HG03159 (cell line): ENCODE results near the gene POLDIP2.
"Not testable (repeated sequence)": the region's sequence is repeated elsewhere in the genome, so short reads cannot be mapped to it uniquely, and the experiment has no call there.

Experiments
- ATAC-seq: cut with Tn5 transposase; IDR thresholded peaks from one replicate; pipeline ENCODE4 v1.9.1; 2021; ENCODE audit warnings: mild to moderate bottlenecking, moderate library complexity; ENCODE audit not compliant: unreplicated experiment

Gene POLDIP2

DNA sequence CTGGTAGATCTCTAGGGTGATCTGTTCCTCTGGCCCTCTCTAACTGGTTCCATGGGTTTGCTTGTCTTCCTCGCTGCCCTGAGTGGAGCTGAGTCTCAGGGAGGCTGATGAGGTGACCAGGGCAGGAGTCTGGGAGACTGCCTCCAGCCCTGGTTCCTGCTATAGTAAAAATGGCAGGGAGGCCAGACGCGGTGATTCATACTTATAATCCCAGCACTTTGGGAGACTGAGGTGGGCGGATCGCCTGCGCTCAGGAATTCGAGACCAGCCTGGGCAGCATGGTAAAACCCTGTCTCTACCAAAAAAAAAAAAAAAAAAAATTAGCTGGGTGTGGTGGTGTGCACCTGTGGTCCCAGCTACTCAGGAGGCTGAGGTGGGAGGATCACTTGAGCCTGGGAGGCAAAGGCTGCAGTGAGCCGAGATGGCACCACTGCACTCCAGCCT lies 18.5 kb downstream of the POLDIP2 start:
- ATAC-seq, result not testable (repeated sequence)

DNA sequence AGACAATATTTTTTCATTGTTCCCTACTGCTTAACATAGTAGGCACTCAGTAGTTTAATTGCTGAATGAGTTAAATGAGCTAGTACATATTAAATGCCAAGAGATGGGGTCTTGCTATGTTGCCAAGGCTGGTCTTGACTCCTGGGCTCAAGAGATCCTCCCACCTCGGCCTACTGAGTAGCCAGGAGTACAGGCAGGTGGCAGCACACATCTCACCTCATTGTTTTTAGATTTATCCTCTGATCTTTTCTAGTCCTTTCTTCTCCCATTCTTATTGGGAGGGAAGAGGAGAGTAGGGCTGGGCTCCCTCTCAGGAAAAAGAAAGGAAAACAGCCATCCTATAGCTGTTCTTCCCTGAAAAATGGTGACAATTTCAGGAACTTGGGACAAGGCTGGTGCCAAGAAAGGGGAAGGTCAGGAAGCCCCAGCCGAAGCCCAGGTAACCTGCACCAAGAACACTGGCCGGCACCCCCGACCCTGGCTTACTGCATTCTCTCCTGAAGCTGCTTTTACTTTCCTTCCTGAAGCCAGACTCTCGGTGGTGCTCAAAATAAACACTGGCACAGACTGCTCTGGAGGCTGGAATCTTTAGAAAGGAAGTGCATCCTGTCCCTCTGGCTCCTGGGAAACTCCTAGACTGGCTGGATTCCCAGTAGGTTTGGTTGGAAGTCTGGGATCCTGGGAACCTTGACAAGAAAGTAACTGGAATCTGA lies 19.1 kb downstream of the POLDIP2 start:
- no peak for ATAC-seq

DNA sequence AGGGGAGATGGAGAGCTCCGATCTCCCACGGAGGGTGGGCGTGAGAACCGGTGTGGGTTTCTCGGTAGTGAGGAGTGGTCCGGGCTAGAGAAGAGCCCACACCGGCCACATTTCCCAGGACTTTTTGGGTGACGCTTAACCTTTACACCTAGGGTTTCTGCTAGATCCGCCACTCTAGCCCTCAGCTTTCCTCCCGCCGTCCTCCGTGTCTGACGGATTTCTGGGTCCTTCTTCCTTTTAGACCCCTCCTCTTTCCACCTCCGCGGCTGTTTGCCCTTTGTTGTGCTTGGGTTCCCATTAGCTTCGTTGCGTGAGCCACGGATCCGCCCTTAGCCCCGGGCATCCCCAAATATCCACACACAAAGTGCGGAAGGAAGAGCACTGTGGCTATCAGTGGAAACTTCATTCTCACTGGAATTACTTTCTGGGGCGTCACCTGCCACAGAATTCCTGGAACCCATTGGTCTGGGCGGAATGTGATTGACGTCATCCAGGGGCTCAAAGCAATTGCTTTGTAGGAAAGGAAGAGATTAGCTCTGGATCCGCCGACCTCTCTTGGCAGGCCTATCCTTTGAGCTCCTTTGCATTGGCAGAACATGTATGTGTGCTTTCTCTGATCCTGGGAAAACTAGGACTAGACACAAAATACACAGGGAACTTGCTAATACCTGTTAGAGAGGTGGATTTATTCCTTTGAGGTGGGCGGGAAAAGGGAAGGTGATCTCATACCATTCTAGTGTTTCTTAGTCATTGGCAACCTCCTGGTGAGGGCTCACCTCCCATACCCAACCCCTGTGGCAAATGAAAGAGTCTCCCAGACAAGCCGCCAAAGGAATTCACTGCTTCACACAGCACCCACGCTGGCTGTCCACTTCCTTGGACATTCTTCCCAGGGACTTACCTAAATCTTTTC lies 21.1 kb downstream of the POLDIP2 start:
- ATAC-seq, result no peak

DNA sequence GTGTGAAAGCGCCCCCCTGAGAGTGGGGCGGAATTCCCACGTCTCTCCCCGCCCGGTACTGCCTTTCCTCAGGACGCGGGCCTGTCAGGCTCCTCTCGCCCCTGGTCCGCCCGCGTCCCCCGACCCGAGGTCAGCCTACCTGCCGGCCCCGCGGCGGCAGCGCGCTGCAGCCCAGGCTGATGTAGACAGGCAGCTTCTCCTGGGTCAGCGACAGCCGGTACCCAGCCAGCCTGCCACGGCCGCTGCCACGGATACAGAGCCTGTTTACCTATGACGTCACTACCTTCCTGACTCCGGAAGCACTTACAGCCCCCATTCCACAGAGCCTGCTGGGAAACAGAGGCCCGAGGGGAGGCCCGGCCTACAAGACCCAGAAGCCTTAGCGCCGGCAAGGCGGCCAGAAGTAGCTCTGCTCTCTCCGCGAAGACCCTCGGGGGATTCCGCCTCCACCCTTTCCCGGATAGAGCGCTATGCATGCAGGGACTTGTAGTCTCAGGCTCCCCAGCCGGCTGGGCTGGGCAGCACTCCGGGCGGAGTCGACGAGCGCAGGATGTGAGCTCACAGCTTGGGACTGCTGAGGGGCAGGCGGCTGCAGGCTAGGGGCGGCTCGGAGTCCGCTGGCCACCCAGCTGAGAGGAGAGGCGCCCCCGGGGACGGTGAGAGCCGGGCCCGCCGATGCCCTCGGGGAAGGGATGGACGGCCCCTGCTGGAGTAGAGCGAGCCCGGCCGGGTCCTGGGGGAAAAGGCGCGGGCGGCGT lies 21.9 kb downstream of the POLDIP2 start, which contains the start of the genes IFT20 and TNFAIP1:
Gene IFT20 (minus strand): TSS at position 272 of the 758 bp plus-strand sequence. CDS start 3,487 bp downstream, outside the sequence.
Gene TNFAIP1 (plus strand): TSS at position 561 of the 758 bp plus-strand sequence. CDS start 3,761 bp downstream, outside the sequence.
- ATAC-seq, result peak; percentile 91

DNA sequence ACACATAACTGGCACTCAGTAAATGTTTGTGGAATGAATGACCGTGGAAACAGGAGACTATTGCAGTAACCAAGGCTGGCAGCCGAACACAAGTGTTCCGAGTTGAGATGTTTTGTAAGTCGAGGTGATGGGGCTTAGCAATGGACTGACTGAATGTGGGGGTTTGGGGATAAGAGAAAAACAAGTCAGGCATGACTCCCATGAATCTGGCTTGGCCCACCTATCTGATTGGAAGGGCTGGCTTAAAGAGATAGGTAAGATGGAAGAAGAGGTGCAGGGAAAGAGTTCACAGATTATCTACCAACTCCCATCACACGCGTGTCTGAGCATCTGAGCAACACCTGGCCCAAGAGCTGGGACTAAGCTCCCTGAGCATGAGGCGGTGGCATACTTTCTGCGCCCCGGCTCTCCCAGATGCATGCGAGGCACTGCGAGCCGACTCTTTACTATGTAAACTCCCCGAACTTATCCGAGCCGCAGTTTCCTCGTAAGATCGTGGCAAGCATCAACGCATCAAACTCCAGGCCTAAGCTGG lies 22.6 kb downstream of the POLDIP2 start:
- peak; percentile 4 for ATAC-seq

DNA sequence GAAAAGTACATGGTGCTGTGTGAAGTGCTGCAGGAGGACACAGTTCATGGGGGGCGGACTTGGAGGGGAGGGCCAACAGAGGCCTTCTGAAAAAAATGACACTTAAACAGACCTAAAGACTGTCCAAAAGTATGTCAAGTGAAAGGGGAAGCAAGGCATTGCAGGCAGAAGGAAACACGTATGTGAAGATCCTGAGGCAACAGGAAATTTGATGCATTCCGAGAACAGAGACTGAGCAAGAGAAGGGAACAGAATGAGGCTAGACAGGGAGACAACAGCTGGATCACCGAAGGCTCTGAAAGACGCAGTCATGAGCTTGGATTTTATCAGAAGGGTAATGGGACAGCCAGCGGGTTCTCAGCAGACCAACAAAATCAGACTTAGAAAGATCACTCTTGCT lies 23.2 kb downstream of the POLDIP2 start:
- no peak for ATAC-seq

DNA sequence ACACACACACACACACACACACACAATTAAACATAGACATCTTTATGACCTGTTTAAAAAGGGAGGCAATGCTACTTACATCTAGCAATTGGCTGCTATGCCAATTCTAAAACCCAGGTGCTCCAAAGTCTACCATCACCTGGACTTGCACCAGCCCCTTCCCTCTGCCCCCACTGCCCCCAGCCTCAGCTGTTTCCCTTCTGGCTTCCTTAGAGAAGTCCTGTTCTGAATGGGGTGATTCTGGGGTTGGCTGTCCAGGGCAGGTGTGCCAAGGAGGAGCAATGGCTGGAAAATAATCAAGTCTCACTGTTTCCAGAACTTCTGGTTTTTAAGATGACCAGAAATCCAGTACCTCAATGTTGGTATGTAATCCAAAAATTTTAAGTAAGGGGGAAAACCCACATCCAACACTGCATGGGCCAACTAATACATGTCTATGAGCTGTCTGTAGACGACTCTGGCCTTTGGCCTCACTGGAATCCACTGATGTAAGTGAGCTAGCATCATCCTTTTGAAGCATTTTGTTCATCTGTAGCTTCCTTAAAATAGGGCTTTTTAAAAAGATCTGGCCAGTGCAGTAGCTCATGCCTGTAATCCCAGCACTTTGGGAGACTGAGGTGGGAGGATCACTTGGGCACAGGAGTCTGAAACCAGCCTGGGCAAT lies 24.1 kb downstream of the POLDIP2 start:
- ATAC-seq, result no peak

DNA sequence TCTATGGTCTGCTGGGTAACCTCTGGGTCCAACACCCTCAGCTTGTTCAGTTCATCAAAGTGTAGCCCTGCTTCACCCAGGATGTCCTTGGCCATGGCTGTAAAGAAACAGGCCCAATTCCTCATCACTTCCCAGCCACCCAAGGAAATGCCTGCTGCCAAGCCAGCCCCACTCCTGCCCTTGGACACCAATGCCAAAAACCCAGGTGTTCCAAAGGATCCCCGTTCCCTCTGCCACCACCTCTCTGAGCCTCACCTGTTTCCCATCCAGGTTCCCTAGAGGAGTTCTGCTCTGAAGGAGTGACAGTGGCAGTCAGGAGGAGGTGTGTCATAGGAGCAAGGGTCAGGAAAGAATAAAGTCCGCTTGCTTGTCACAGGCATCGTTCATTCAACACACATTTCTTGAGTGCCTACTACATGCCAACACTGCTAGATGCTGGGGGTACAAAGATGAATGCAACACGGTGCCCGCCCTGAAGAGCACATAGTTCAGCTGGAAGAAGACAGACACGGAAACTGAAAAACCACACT lies 25.4 kb downstream of the POLDIP2 start:
- no peak for ATAC-seq

DNA sequence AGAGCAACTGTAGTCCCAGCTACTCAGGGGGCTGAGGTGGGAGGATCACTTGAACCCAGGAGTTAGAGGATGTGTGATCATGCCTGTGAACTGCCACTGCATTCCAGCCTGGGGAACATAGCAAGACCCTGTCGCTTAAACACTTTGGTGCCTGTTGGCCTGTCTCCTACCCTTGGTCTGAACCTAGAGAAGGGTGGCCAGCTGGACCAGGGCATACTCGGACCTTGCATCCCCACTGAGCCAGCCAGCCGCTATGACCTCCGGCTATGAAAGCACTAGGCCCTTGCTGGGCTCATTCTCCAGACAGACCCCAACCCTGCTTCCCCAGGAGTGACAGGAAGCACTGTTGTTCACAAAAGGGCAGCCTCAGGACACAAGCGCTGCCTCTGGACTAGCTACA lies 26.7 kb downstream of the POLDIP2 start:
- no peak for ATAC-seq

DNA sequence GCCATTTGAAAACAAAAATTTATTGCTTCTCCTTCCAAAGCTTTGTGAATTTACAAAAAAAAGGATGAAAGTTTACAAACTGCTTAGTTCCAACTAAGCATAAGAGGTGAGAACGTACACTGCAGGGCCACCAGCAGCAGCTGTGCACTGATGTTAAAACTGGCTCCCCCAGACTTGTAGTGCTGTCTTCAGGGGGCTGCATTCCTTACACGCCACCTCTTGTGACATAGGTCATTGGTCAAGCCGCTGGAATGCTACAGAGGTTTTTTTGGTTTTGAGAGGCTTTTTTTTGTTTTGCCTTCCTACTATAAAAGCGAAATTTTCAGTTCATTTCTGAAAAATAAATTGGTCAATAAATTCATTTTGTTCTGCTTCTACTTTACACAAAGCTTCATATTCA lies 29.0 kb downstream of the POLDIP2 start:
- no peak for ATAC-seq

DNA sequence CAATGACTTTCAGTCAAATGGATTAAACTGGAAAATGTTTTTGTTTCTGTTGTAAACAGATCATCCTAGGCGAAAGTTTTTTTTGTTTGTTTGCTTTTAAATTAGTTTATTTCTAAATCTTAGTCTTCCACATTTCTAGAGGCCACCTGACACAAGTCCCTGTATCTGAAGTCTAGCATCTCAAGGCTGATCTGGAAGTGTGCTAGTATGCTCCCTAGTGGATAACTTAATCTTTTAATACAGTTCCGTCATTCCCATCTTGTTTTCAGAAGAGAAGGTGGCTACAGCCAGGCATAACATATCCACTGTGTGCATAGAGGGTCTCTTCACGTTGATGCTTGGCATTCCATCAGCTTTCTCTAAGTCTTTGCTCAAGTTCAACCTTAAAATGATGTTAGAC lies 29.6 kb downstream of the POLDIP2 start:
- no peak for ATAC-seq

DNA sequence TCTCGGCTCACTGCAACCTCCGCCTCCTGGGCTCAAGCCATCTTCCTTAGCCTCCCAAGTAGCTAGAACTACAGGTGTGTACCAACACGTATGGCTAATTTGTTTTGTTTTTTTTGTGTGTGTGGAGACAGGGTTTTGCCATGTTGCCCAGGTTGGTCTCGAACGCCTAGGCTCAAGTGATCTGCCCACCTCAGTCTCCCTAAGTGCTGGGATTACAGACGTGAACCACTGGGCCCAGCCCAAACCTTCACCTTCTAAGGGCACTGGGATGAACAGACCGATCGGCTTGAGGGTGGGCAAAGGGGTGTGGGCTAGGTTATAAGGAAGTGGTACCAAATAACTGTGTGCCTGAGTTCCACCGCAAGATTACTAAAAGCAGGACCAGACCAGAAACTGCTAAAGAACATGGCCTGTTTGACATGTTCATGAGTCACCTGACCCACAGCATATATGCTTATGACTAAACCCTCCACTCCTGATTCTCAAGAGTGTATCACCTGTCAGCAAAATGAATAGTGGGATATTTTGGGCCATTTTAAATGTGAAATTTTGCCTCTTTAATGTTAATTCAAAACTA lies 30.2 kb downstream of the POLDIP2 start:
- no peak for ATAC-seq

DNA sequence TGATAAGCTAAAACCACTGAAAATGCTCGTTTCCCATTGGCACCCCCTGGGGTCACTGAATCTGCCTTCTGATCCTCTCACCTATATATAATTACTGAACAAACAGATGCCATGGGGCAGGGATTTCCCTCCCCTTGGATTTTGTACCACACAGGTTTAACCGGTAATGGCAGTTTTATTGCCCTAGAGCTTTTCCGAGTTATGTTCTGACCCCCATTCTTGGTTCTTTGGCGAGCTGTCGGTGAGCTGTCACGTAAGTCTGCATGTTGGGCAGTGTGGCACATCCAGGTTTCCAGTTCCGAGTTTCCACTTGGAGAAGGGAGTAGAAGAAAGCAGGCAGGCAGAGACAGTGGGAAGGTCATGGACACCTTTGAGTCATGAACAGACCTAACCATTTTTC lies 31.2 kb downstream of the POLDIP2 start:
- no peak for ATAC-seq

DNA sequence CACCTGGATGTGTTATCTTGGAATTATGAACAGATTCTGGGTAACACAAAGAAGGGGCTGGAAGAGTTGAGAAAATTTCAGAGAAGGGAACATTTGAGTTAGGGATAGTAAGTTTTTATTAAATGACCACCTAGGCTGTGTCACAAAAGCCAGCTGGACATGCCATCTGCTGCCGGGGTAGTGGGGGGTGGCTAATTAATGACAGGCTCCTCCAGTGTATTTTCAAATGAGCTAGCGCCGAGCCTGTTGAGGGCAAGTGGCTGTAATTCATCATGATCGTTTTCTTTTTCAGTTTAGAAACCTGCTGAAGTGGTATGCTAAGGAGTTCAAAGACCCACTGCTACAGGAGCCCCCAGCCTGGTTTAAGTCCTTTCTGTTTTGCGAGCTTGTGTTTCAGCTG lies 32.1 kb downstream of the POLDIP2 start:
- no peak for ATAC-seq

DNA sequence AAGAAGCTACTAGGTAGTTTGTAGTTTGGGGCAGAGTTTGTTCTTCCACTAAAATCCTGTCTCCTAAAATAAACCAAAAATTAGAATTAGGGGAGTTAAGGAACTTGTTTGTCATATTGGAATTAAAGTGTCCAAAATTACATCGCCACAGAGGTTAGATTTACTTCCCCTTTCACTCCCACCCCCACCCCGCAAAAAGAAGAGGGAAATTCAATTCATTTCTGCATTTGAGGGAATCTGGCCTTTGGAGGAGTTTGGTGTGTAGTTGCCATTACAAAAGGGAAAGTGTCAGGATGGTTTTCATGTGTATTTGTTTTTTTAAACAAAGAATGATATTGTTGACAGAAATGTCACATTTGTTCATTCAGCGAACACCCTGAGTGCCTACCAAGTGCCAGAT lies 32.5 kb downstream of the POLDIP2 start:
- ATAC-seq, result no peak

DNA sequence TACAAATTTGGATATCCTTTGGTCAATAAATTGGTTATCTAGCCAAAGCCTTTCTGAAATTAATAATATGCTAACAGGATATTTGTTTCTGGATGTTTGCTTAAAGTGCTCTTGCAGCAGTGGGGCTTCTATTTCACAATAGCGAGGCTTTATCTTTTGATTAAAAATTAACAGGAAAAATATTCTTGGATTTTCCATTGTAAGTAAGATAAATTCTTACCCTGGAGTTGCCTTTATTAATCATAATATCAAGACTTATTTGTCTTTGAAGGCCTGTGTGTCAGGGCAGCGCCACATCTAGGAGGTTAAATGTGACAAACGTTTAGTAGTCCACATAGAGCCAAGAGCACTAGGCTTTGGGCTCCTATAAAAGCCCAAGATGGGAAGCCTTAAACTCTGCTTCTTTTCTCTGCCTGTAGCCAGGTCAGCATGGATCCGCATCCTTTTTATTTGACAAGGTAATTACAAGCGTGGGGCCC lies 33.0 kb downstream of the POLDIP2 start:
- ATAC-seq, result no peak

DNA sequence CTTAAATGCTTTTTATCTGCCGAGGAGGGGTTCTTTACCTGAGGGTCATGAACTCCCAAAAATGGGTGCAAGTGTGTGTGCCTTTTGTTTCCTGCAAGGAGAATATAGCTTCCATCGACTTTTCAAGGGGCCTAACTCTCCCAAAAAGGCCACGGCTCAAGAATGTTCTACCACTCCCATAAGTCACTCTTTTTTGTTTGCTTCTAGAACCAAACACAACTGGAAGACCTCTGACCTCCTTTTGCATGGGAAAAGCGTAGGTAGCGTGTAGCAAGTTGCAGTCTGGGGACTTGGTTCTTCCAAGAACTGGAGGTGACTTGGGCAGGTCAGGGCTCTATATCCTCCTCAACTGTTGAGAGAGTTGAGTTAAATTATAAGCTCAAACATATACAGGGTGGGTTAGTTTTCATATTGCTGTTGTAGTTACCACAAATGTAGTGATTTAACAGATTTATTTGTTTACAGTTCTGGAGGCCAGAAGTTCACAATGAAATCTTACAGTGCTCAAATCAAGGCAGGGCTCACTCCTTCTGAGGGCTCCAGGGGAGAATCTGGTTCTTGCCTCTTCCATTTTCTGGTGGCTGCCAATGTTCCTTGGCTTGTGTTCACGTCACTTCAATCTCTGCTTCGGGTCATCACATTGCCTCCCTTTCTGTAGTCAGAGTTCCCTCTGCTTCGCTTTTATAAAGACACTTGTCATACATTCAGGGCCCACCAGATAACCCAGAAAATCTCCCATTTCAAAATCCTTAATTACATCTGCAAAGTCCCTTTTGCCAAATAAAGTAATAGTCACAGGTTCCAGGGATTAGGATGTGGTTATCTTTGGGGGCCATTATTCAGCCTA lies 36.9 kb downstream of the POLDIP2 start:
- ATAC-seq, result no peak

DNA sequence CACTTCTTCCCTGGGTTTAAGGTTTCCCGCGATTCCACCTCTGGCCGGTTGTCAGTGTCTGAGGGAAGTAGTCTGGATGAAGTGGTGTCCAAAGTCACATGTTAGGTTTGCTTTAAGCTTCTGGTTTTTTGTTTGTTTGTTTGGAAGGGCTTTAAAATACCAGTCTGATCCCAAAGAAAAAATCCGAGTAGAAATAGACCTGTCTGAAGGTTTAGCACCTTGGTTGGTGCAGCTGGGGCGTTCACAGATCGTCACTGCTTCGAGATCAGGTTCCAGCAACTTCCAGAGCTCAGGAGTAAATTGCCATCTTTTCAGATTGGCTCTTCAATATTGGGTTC lies 37.8 kb downstream of the POLDIP2 start:
- ATAC-seq, result no peak
